ENCODE data around the gene HAGHL. TPM values are rescaled to one million over a fixed set of nuclear protein-coding genes. Genes with fewer than 3 reads are reported as not detected.

HAGHL gene
- 5.9 TPM for polyA plus RNA-seq (2013, experiment 1 of 2; ENCODE audit: insufficient read length)
- 9.2 TPM for polyA plus RNA-seq (2013, experiment 2 of 2; ENCODE audit: insufficient read length)

- DNase-seq = peak; percentile 37
These were observed at the start of gene HAGHL, which contains the start of gene CCDC78 for GRCh38 chr16:726438-727290. Gene HAGHL (plus strand): TSS chr16:727106. CDS start chr16:727510, 404 bp downstream. Gene CCDC78 (minus strand): TSS chr16:726443. CDS start chr16:726367, 76 bp downstream.

GRCh38 chr16:677316-678190 is 49.4 kb upstream of the HAGHL start:
- DNase-seq = no peak

- DNase-seq = no peak
These were observed 48.6 kb upstream of the HAGHL start for GRCh38 chr16:678209-678857.

GRCh38 chr16:678858-679813 is 47.8 kb upstream of the HAGHL start:
- peak; percentile 63 for DNase-seq

- DNase-seq = peak; percentile 85
These were observed 46.9 kb upstream of the HAGHL start, which contains the start of gene STUB1 for GRCh38 chr16:679814-680624. Gene STUB1 (plus strand): TSS chr16:680410. CDS start chr16:680526, 116 bp downstream.

GRCh38 chr16:680625-680945 is 46.3 kb upstream of the HAGHL start:
- DNase-seq = no peak

- DNase-seq = peak; percentile 38
These were observed 45.8 kb upstream of the HAGHL start for GRCh38 chr16:680967-681745.

GRCh38 chr16:681746-682427 is 45.0 kb upstream of the HAGHL start:
- DNase-seq = no peak

GRCh38 chr16:682493-683395 is 44.2 kb upstream of the HAGHL start:
- no peak for DNase-seq

- no peak for DNase-seq
These were observed 43.4 kb upstream of the HAGHL start for GRCh38 chr16:683396-684070.

GRCh38 chr16:684071-684794 is 42.7 kb upstream of the HAGHL start, which contains the start of gene JMJD8:
Gene JMJD8 (minus strand): TSS chr16:684334. CDS start chr16:684319, 15 bp downstream.
- DNase-seq = peak; percentile 96

GRCh38 chr16:684961-685696 is 41.8 kb upstream of the HAGHL start:
- DNase-seq = no peak

GRCh38 chr16:685967-686366 is 40.9 kb upstream of the HAGHL start:
- peak; percentile 44 for DNase-seq

- no peak for DNase-seq
These were observed 40.2 kb upstream of the HAGHL start for GRCh38 chr16:686459-687260.

- no peak for DNase-seq
These were observed 39.4 kb upstream of the HAGHL start for GRCh38 chr16:687499-687898.

All from fibroblast of skin of back (primary cell).